Measurements from ENCODE around the gene CD99. TPM values are rescaled to one million over a fixed set of nuclear protein-coding genes. Genes with fewer than 3 reads are reported as not detected.

The CD99 gene
- total RNA-seq, 2 donors from 2014 or later: 490 to 527 TPM

GRCh38 chrX:2732076-2732475 lies 41.0 kb downstream of the CD99 start:
- no peak overlapping the region for H3K27ac ChIP-seq
- DNase-seq (ENCODE audit: low spot score): no peak
- H3K4me3 ChIP-seq: no peak overlapping the region
- H3K36me3 ChIP-seq: peaks cover 62% of the 10 kb centered on the region
- H3K27me3 ChIP-seq (replicated peaks; ENCODE audit: insufficient read depth): no peaks in the 10 kb centered on the region
- no peak for ATAC-seq (ENCODE audit: insufficient number of reproducible peaks, low FRiP score, low read depth)
- no peaks in the 10 kb centered on the region for H3K4me1 ChIP-seq (ENCODE audit: control insufficient read depth in 1 of 2, low read depth in 2 of 2)
- H3K9me3 ChIP-seq: no peaks in the 10 kb centered on the region
- TF ChIP-seq, protein P1, sequence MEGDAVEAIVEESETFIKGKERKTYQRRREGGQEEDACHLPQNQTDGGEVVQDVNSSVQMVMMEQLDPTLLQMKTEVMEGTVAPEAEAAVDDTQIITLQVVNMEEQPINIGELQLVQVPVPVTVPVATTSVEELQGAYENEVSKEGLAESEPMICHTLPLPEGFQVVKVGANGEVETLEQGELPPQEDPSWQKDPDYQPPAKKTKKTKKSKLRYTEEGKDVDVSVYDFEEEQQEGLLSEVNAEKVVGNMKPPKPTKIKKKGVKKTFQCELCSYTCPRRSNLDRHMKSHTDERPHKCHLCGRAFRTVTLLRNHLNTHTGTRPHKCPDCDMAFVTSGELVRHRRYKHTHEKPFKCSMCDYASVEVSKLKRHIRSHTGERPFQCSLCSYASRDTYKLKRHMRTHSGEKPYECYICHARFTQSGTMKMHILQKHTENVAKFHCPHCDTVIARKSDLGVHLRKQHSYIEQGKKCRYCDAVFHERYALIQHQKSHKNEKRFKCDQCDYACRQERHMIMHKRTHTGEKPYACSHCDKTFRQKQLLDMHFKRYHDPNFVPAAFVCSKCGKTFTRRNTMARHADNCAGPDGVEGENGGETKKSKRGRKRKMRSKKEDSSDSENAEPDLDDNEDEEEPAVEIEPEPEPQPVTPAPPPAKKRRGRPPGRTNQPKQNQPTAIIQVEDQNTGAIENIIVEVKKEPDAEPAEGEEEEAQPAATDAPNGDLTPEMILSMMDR (IDR thresholded peaks at IDR 0.05): no peak

DNA sequence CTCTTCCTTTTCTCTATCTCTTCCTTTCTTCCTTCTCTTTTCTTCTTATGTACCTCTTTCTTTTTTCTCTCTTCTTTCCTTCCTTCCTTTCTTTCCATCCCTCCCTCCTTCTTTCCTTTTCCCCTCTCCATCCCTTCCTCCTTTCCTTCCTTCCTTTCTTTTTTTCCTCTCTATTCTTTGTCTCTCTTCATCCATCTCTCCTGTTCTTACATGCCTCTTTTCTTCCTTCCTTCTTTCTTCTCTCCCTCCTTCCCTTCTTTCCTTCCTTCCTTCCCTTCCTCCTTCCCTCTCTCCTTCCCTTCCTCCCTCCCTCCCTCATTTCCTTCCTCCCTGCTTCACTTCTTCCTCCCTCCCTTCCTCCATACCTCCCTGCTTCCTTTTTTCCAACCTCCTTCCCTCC lies 41.6 kb downstream of the CD99 start:
- Histone ChIP-seq H3K9me3 (no peaks in the 10 kb centered on the region), H3K27me3 (replicated peaks; ENCODE audit: insufficient read depth) (no peaks in the 10 kb centered on the region), H3K27ac (no peak overlapping the region), H3K36me3 (peaks cover 57% of the 10 kb centered on the region), H3K4me1 (ENCODE audit: control insufficient read depth in 1 of 2, low read depth in 2 of 2) (no peaks in the 10 kb centered on the region), H3K4me3 (no peak overlapping the region)
- DNase-seq (ENCODE audit: low spot score): no peak
- no peak for ATAC-seq (ENCODE audit: insufficient number of reproducible peaks, low FRiP score, low read depth)
- TF ChIP-seq, protein P1 (IDR thresholded peaks at IDR 0.05): no peak

DNA sequence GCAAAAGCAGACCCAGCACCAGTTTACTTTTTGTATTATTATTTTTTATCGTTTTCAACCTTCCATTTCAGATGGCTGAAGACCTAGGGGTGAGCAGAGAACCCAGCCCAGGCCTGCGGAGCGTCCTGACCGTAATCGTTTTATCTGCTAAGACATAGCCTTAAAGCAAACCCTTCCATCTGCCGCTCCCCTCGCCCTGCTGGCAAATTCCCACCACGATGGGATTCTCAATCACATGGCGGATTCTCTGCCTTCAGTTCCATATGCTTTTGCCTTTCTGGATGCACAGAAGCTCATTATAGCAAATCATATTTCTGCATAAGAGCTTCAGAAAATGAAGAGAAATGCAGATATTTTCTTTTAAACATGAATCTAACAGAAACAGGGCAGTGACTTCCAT lies 42.2 kb downstream of the CD99 start:
- Histone ChIP-seq H3K27ac (no peak overlapping the region), H3K4me1 (ENCODE audit: control insufficient read depth in 1 of 2, low read depth in 2 of 2) (no peaks in the 10 kb centered on the region), H3K4me3 (no peak overlapping the region), H3K9me3 (no peaks in the 10 kb centered on the region), H3K36me3 (peaks cover 59% of the 10 kb centered on the region), H3K27me3 (replicated peaks; ENCODE audit: insufficient read depth) (no peaks in the 10 kb centered on the region)
- ATAC-seq (ENCODE audit: insufficient number of reproducible peaks, low FRiP score, low read depth) (no peak), DNase-seq (ENCODE audit: low spot score) (no peak)
- TF ChIP-seq, protein P1 (IDR thresholded peaks at IDR 0.05): no peak

GRCh38 chrX:2735270-2735669 lies 44.2 kb downstream of the CD99 start:
- Histone ChIP-seq H3K9me3 (no peaks in the 10 kb centered on the region), H3K36me3 (peaks cover 52% of the 10 kb centered on the region), H3K4me3 (no peak overlapping the region), H3K27me3 (replicated peaks; ENCODE audit: insufficient read depth) (no peaks in the 10 kb centered on the region), H3K4me1 (ENCODE audit: control insufficient read depth in 1 of 2, low read depth in 2 of 2) (no peaks in the 10 kb centered on the region), H3K27ac (no peak overlapping the region)
- ATAC-seq (ENCODE audit: insufficient number of reproducible peaks, low FRiP score, low read depth): no peak
- TF ChIP-seq, protein P1 (IDR thresholded peaks at IDR 0.05): no peak
- no peak for DNase-seq (ENCODE audit: low spot score)

DNA sequence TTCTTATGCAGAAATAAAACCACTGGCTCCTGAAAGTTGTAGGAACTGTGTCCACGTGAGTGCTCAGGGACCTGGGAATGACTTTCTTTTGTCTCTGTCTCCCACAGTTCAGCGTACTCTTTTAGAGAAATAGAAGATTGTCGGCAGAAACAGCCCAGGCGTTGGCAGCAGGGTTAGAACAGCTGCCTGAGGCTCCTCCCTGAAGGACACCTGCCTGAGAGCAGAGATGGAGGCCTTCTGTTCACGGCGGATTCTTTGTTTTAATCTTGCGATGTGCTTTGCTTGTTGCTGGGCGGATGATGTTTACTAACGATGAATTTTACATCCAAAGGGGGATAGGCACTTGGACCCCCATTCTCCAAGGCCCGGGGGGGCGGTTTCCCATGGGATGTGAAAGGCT lies 49.6 kb downstream of the CD99 start:
- H3K27ac ChIP-seq: no peak overlapping the region
- peaks cover 36% of the 10 kb centered on the region for H3K36me3 ChIP-seq
- ATAC-seq (ENCODE audit: insufficient number of reproducible peaks, low FRiP score, low read depth) (no peak), DNase-seq (ENCODE audit: low spot score) (no peak)
- TF ChIP-seq, protein P1 (IDR thresholded peaks at IDR 0.05): no peak
- no peaks in the 10 kb centered on the region for H3K9me3 ChIP-seq
- peaks cover 0 to 3% of the 10 kb centered on the region in 2 donors for H3K4me1 ChIP-seq (ENCODE audit: control insufficient read depth in 1 of 2, low read depth in 2 of 2)
- no peak overlapping the region for H3K4me3 ChIP-seq
- H3K27me3 ChIP-seq (replicated peaks; ENCODE audit: insufficient read depth): no peaks in the 10 kb centered on the region
